H1 (cell line): ENCODE results near the gene CDADC1. TPM values are rescaled to one million over a fixed set of nuclear protein-coding genes. Genes with fewer than 3 reads are reported as not detected.

ENCODE experiments used
- ASH2L ChIP-seq: fragments of 200-600, 300-600 bp; sonication (generic); IDR thresholded peaks from one replicate; pipeline ENCODE4 v1.7.1; 2017; ENCODE audit warnings: low read length
- ATF3 ChIP-seq: IDR thresholded peaks from 2 replicates; pipeline ENCODE4 v1.6.1; 2011; ENCODE audit warnings: low read depth, mild to moderate bottlenecking, low read length; ENCODE audit not compliant: insufficient read depth
- EP300 ChIP-seq, 2 experiments: IDR thresholded peaks; 1 replicate in 1 of 2; 2 replicates in 1 of 2; pipeline ENCODE4 v1.6.1; 2011 to 2012; ENCODE audit warnings: low read depth in 2 of 2, low read length in 2 of 2, mild to moderate bottlenecking in 2 of 2, borderline replicate concordance in 1 of 2, inconsistent platforms in 1 of 2, moderate library complexity in 1 of 2
- FOSL1 ChIP-seq: IDR thresholded peaks from 2 replicates; pipeline ENCODE4 v1.6.1; 2011; ENCODE audit warnings: mild to moderate bottlenecking, low read depth, low read length, moderate library complexity; ENCODE audit not compliant: insufficient read depth
- KDM4A ChIP-seq: IDR thresholded peaks from one replicate; pipeline ENCODE4 v1.7.1; 2012; ENCODE audit warnings: low read depth, mild to moderate bottlenecking, moderate library complexity, low read length, inconsistent platforms; ENCODE audit not compliant: severe bottlenecking
- KDM5A ChIP-seq: fragments of 200-600 bp; IDR thresholded peaks from 2 replicates; pipeline ENCODE4 v1.7.1; 2012; ENCODE audit warnings: mild to moderate bottlenecking, low read length, inconsistent platforms, mixed read lengths
- NANOG ChIP-seq: IDR thresholded peaks from 2 replicates; pipeline ENCODE4 v1.6.1; 2011; ENCODE audit warnings: low read length, low read depth, mild to moderate bottlenecking, inconsistent platforms; ENCODE audit not compliant: insufficient read depth, poor library complexity, severe bottlenecking
- NRF1 ChIP-seq: IDR thresholded peaks from 2 replicates; pipeline ENCODE4 v1.6.1; 2011; ENCODE audit warnings: mild to moderate bottlenecking, low read depth, low read length, improper control_type of control experiment
- POU5F1 ChIP-seq: IDR thresholded peaks from 2 replicates; pipeline ENCODE4 v1.6.1; 2011; ENCODE audit warnings: low read depth, mild to moderate bottlenecking, low read length, moderate library complexity
- SIX5 ChIP-seq: IDR thresholded peaks from 2 replicates; pipeline ENCODE4 v1.6.1; 2011; ENCODE audit warnings: mild to moderate bottlenecking, low read depth, low read length
- SRF ChIP-seq: IDR thresholded peaks from 2 replicates; pipeline ENCODE4 v1.6.1; 2011; ENCODE audit warnings: mild to moderate bottlenecking, low read depth, low read length, moderate library complexity
- SUZ12 ChIP-seq: fragments of 200-600 bp; sonication (generic); IDR thresholded peaks from 2 replicates; pipeline ENCODE4 v1.6.1; 2012; ENCODE audit warnings: mild to moderate bottlenecking, inconsistent platforms, low read length, moderate library complexity, mixed read lengths
- TCF12 ChIP-seq: IDR thresholded peaks from 2 replicates; pipeline ENCODE4 v1.6.1; 2011; ENCODE audit warnings: low read depth, mild to moderate bottlenecking, low read length
- polyA plus RNA-seq, 7 experiments: library from polyadenylated mRNA; depleted of rRNA in 3 of 7; stranded (reverse) in 5 of 7; unstranded in 2 of 7; fragments of >200 nt in 5 of 7; fragments of 200-250 nt in 2 of 7; gene quantifications; 1 replicate in 5 of 7; 2 replicates in 1 of 7; 4 replicates in 1 of 7; pipeline versions ENCODE4 v1.2.1 to v1.2.3, GENCODE V29; 2011 to 2013; ENCODE audit warnings: missing spikeins in 2 of 7, mixed read lengths in 2 of 7
- total RNA-seq: library from RNA; stranded (reverse); fragmentation: NEBNext Ultra II Directional; extraction: Animal tissue kit (Norgen Biotek cat#: 25700); gene quantifications from 2 replicates; pipeline ENCODE4 v1.2.1, GENCODE V29; 2021

The CDADC1 gene
- total and polyA plus RNA-seq, 2 of the 8 experiments (the other 6 are each of a cell fraction or from before 2014, with no cell fraction given), result 0.98 to 2.7 TPM

DNA sequence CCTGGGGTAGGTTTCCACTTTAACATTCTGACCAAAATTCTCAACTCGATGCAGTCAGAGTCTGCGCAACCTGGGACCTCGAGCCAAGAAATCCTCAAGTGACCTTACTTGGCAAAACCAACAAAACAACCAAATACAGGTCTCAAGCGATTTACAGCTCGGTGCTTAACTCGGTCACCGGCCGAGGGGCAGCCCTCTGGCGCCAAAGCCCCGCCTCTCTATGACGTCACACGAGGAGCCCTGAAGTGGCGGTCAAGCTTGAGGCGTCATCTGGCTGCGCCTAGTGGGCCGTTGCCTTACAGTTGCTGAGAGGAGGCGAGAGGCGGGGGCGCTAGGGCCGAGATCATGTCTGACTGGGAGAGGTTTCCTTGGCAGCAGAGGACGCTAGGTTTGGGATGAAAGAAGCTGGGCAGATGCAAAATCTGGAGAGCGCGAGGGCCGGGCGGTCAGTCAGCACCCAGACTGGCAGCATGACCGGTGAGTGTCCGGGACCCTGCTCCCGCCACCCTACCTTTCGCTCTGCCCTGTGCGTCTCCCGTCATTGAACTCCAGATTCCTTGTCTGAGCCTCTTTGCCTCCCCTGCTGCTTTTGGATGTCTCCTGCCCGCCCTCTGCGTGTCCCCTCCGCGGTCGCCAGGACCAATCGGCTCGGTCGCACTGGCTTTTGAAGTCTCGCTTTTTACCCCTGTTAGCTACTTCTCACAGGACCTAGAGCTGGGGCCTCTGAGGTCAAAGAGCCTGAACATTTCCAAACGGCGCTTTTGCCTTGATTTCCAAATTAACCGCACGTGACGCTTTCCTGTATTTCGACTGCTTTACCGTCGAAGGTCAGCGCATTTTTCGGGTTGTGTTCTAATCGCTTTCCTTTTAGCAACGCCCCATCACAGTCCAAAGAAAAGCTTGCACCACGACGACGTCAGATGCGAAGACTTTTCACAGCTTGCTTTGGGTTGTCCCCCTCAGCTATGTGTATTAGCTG lies at the start of gene CDADC1 (continued):
- TF ChIP-seq ATF3 (peak; percentile 81), POU5F1 (no peak), KDM4A (peak; percentile 76), ASH2L (peak; percentile 64), NRF1 (no peak), SIX5 (no peak), SRF (peak; percentile 54), KDM5A (peak; percentile 50; the same call in 1 of the 2 replicates), TCF12 (no peak), FOSL1 (no peak), EP300 (IDR thresholded peaks at IDR 0.05; ENCODE audit: borderline replicate concordance in 1 of 2, low read depth in 2 of 2, low read length in 2 of 2) (no peak; a peak in 1 of 3 replicates), NANOG (no peak), SUZ12 (no peak)
